Measurements from ENCODE around the gene KCTD18. TPM values are rescaled to one million over a fixed set of nuclear protein-coding genes. Genes with fewer than 3 reads are reported as not detected.

The KCTD18 gene
- total and polyA plus RNA-seq, 10 of the 15 experiments (the other 5 are each of a cell fraction or from before 2014, with no cell fraction given): 1.4 to 16.9 (median 12.5) TPM

GRCh38 chr2:200479692-200480265 lies 30.1 kb downstream of the KCTD18 start:
- TF ChIP-seq FOXM1 (IDR thresholded peaks at IDR 0.05; ENCODE audit: low read depth, low read length): no peak
- TF ChIP-seq YBX1 (IDR thresholded peaks at IDR 0.05): no peak
- TF ChIP-seq SIX5 (IDR thresholded peaks at IDR 0.05; ENCODE audit: low read depth, low read length, severe bottlenecking): no peak
- no peak for TF ChIP-seq POLR2AphosphoS2 (IDR thresholded peaks at IDR 0.05; ENCODE audit: low read depth, low read length)
- TF ChIP-seq RCOR1 (conservative IDR thresholded peaks at IDR 0.05; ENCODE audit: low read depth, low read length): no peak
- TF ChIP-seq ATF2 (IDR thresholded peaks at IDR 0.05; ENCODE audit: low read length): no peak
- TF ChIP-seq MXI1 (IDR thresholded peaks at IDR 0.05; ENCODE audit: low read depth, low read length): no peak
- no peak for TF ChIP-seq NRF1 (conservative IDR thresholded peaks at IDR 0.05; ENCODE audit: low read depth, low read length)
- ATAC-seq (no peak), FAIRE-seq (no peak), DNase-seq (ENCODE audit: low read depth, low spot score) (no peak)
- ChIA-PET RAD21 (ENCODE audit: unreplicated experiment) (interaction anchor here (0.7 to 5.1 kb wide), 3 partner anchors 104 to 501 kb away, joined by 3 to 68 read pairs (median 3); no protein-coding TSS in a partner anchor), POLR2A (interaction anchor here (1.4 kb wide), 1 partner anchor 31 kb away, joined by 3 read pairs; no protein-coding TSS in a partner anchor), SMC1A (ENCODE audit: uncharacterized antibody, unreplicated experiment) (interaction anchor here (1.3 to 6.9 kb wide), 5 partner anchors 8 to 500 kb away, joined by 3 to 74 read pairs (median 30); no protein-coding TSS in a partner anchor), CTCF (interaction anchor here (0.6 to 10.3 kb wide), 11 partner anchors 8 to 506 kb away, joined by 3 to 147 read pairs (median 41); partner anchors contain the start of gene KCTD18)
- H2AFZ ChIP-seq (ENCODE audit: control insufficient read depth, low read depth, low read length): no peak overlapping the region
- no peaks in the 10 kb centered on the region for H3K79me2 ChIP-seq (ENCODE audit: control insufficient read depth, insufficient read depth, low read length)
- H4K20me1 ChIP-seq (ENCODE audit: control insufficient read depth, insufficient read depth): no peaks in the 10 kb centered on the region
- WGBS (ENCODE audit: insufficient coverage, insufficient replicate concordance, low lambda C conversion rate, missing lambda C conversion rate): 63% methylated on average over 8 of the region's 8 CpGs
- no peak overlapping the region for H3K4me2 ChIP-seq (ENCODE audit: control insufficient read depth, insufficient read depth)
- H3K4me1 ChIP-seq (ENCODE audit: control insufficient read depth, insufficient read depth, low read length): no peaks in the 10 kb centered on the region
- no peaks in the 10 kb centered on the region for H3K27me3 ChIP-seq (replicated peaks in 1 of 2; ENCODE audit: control insufficient read depth in 2 of 2, insufficient read depth in 2 of 2, low read length in 1 of 2)
- H3K9ac ChIP-seq (ENCODE audit: control insufficient read depth, insufficient read depth, low read length): no peak overlapping the region
- H3K27ac ChIP-seq (ENCODE audit: control insufficient read depth, insufficient read depth): no peak overlapping the region
- peaks cover 2 to 4% of the 10 kb centered on the region in 2 experiments; a peak in 2 of 4 replicates for H3K36me3 ChIP-seq (ENCODE audit: control insufficient read depth in 2 of 2, insufficient read depth in 2 of 2, low read length in 1 of 2)
- intact Hi-C loops (cut with micrococcal nuclease; ENCODE audit: unreplicated experiment) (no loop called here), in situ Hi-C loops (cut with MboI) (loop anchor here (10.0 kb wide), 1 partner anchor 225 kb away; no protein-coding TSS in a partner anchor)
- H3K9me3 ChIP-seq (replicated peaks; ENCODE audit: control insufficient read depth, insufficient read depth, low read length): no peaks in the 10 kb centered on the region
- BruUV-seq (replicated peaks): no TSS peak
- H3K4me3 ChIP-seq: no peak overlapping the region
